GM18951 (cell line): ENCODE data around the gene PHGDH.

Experiments used
- POLR2A ChIP-seq: IDR thresholded peaks from 4 replicates; pipeline ENCODE4 v1.6.1; 2011; ENCODE audit warnings: mild to moderate bottlenecking; ENCODE audit not compliant: insufficient read length, insufficient read depth; ENCODE audit errors: extremely low read depth
- in situ Hi-C: fragments of 300-500 bp; cut with MboI; formaldehyde crosslinking; loops from one replicate; pipeline ENCODE4 v1.12.0; 2022; ENCODE audit warnings: low sequenced_read_pairs, mixed read lengths, inconsistent platforms; ENCODE audit not compliant: unreplicated experiment

PHGDH gene

GRCh38 chr1:119742677-119743076 lies 30.9 kb downstream of the PHGDH start:
- TF ChIP-seq POLR2A, result no peak
- in situ Hi-C loops, result no loop called here

GRCh38 chr1:119743308-119743707 lies 31.6 kb downstream of the PHGDH start:
- in situ Hi-C loops, result no loop called here
- no peak for TF ChIP-seq POLR2A

GRCh38 chr1:119743776-119744597 lies 32.3 kb downstream of the PHGDH start:
- no peak for TF ChIP-seq POLR2A
- in situ Hi-C loops, result no loop called here

- in situ Hi-C loops, result no loop called here
Measured at GRCh38 chr1:119744598-119744942, 32.8 kb downstream of the PHGDH start.

GRCh38 chr1:119745034-119745433 lies 33.3 kb downstream of the PHGDH start:
- no peak for TF ChIP-seq POLR2A
- in situ Hi-C loops, result no loop called here

More at GRCh38 chr1:119744598-119744942, 32.8 kb downstream of the PHGDH start:
- no peak for TF ChIP-seq POLR2A

- in situ Hi-C loops, result no loop called here
- no peak for TF ChIP-seq POLR2A
Measured at GRCh38 chr1:119747451-119747850, 35.7 kb downstream of the PHGDH start.

GRCh38 chr1:119748040-119748439 lies 36.3 kb downstream of the PHGDH start:
- TF ChIP-seq POLR2A, result no peak
- in situ Hi-C loops, result no loop called here

- TF ChIP-seq POLR2A, result no peak
- in situ Hi-C loops, result no loop called here
Measured at GRCh38 chr1:119752592-119752991, 40.9 kb downstream of the PHGDH start.

GRCh38 chr1:119758584-119758983 lies 46.9 kb downstream of the PHGDH start:
- no peak for TF ChIP-seq POLR2A
- in situ Hi-C loops, result no loop called here

- TF ChIP-seq POLR2A, result no peak
- in situ Hi-C loops, result no loop called here
Measured at GRCh38 chr1:119762409-119762808, 50.7 kb downstream of the PHGDH start.

GRCh38 chr1:119762953-119763352 lies 51.2 kb downstream of the PHGDH start:
- no peak for TF ChIP-seq POLR2A
- in situ Hi-C loops, result no loop called here

GRCh38 chr1:119764220-119764619 lies 52.5 kb downstream of the PHGDH start:
- in situ Hi-C loops, result no loop called here
- no peak for TF ChIP-seq POLR2A

GRCh38 chr1:119766374-119766794 lies 54.6 kb downstream of the PHGDH start:
- no peak for TF ChIP-seq POLR2A
- in situ Hi-C loops, result no loop called here

GRCh38 chr1:119767486-119767885 lies 55.8 kb downstream of the PHGDH start:
- no peak for TF ChIP-seq POLR2A

More at GRCh38 chr1:119767486-119767885, 55.8 kb downstream of the PHGDH start:
- in situ Hi-C loops, result no loop called here
